MM.1S (cell line): ENCODE results near the gene PLCB1.

Experiments used
- CTCF ChIP-seq: fragments of 300-600 bp; sonication (generic); IDR thresholded peaks from 2 replicates; pipeline ENCODE4 v1.5.1; 2016; ENCODE audit warnings: antibody characterized with exemption, low read length, mixed read lengths
- EZH2phosphoT487 ChIP-seq: fragments of 300-600 bp; sonication (generic); IDR thresholded peaks from 2 replicates; pipeline ENCODE4 v1.6.1; 2018; ENCODE audit warnings: antibody characterized with exemption, low read length

- TF ChIP-seq EZH2phosphoT487: no peak
- TF ChIP-seq CTCF: no peak
These were observed 224.7 kb downstream of the PLCB1 start for GRCh38 chr20:8356806-8357205.
